Measurements from ENCODE around the gene LIPH. TPM values are rescaled to one million over a fixed set of nuclear protein-coding genes. Genes with fewer than 3 reads are reported as not detected.

The LIPH gene
- total and polyA plus RNA-seq, 2 of the 8 experiments (the other 6 are each of a cell fraction or from before 2014, with no cell fraction given): 0.08 TPM; not detected in 1

DNA sequence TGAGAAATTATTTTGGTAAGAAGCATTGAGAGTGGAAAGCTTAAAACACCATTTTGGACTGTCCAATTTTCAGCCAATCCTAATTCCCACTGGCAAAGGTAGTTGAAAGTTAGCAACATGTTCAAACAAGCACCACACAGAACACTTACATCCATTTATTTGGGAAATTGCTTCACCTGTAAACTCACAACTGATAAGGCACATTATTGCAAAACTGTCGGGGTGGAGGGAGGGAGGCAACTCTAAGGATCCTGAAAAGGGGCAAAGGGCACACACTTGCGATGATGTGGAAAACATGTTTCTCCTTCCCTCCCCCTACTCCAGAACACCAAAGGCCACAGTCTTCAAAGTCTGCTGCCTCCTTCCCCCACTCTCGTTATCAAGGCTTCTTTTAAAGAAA is 62.9 kb downstream of the LIPH start (continued):
- TF ChIP-seq EZH2 (IDR thresholded peaks at IDR 0.05; ENCODE audit: low read depth, low read length, severe bottlenecking): no peak

Data from H1 (cell line).